GM21390 (cell line): ENCODE results near the gene SFTPB.
A peak's percentile ranks its signal among the peaks of the same experiment; 100 is the strongest.
"Not testable (repeated sequence)": the region's sequence is repeated elsewhere in the genome, so short reads cannot be mapped to it uniquely, and the experiment has no call there.

ENCODE experiments used
- ATAC-seq: cut with Tn5 transposase; IDR thresholded peaks from one replicate; pipeline ENCODE4 v1.9.1; 2021; ENCODE audit not compliant: unreplicated experiment

Gene SFTPB

DNA sequence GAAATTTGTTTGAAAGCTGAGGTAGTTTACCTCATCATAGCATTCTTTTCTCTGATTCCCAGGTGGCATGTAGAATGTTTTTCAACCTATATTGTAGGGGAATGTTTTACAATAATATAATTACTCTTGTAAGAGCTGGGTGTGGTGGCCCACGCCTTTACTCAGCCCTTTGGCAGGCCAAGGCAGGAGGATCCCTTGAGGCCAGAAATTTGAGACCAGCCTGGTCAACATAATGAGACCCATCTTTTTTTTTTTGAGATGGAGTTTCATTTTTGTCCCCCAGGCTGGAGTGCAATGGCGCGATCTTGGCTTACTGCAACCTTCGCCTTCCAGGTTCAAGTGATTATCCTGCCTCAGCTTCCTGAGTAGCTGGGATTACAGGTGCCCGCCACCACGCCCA, 48.4 kb downstream of the SFTPB start:
- no peak for ATAC-seq

DNA sequence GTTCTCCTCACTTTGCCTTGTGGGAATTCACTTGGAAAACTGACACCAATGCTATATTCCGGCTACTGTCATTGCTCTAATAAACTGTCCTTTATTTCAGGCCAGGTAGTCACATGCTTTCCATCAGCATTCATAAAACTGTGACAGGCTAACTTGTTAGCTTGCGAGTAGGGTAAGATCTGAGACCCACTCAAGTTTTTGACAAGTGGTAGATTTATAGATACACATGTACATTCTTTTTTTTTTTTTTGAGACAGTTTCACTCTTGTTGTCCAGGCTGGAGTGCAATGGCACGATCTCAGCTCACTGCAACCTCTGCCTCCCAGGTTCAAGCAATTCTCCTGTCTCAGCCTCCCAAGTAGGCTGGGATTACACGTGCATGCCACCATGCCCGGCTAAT, 50.3 kb downstream of the SFTPB start:
- ATAC-seq: not testable (repeated sequence)

DNA sequence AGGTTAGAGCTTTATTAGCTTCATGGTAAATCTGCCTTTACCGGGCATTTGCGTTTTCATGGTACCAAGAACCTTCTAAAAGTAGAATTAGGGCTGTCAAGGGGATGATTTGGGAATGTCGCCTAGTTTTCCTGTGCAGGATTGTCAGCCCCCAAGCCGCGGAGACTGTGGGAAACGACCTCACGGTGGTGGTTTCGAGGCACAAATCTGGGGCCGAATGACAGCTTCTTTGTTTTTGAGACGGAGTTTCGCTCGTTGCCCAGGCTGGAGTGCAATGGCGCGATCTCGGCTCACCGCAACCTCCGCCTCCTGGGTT, 52.6 kb downstream of the SFTPB start:
- no peak for ATAC-seq

DNA sequence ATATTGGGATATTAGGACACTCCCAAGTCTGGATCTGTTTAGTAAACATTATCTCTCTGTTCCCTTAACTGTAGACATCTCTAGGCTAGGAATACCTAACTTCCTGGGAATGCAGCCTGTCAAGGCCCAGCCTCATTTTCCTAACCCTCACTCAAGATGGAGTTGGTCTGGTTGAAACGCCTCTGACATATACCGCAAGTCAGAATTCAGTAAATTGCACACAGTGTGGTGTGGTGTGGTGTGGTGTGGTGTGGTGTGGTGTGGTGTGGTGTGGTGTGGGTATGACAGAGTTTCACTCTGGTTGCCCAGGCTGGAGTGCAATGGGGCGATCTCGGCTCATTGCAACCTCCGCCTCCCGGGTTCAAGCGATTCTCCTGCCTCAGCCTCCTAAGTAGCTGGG, 53.2 kb downstream of the SFTPB start:
- not testable (repeated sequence) for ATAC-seq

DNA sequence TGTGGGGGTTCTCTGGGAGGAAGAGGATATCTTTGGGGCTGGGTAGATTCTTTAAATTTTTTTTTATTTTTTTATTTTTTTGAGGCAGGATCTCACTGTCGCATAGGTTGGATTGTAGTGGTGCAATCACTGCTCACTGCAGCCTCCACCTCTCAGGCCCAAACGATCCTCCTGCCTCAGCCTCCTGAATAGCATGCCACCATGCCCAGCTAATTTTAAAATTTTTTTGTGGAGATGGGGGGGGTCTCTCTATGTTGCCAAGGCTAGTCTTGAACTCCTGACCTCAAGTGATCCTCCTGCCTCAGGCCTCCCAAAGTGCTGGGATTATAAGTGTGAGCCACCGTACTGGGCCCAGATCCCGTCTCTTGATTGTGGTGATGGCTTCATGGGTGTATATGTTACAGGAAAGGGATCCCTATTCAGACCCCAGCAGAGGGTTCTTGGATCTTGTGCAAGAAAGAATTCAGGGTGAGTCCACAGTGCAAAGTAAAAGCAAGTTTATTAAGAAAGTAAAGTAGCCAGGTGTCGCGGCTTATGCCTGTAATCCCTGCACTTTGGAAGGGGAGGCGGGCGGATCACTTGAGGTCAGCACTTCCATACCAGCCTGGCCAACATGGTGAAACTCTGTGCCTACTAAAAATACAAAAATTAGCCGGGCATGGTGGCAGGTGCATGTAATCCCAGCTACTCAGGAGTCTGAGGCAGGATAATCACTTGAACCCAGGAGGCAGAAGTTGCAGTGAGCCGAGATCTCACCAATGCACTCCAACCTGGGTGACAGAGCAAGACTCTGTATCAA, 54.1 kb downstream of the SFTPB start:
- no peak for ATAC-seq

DNA sequence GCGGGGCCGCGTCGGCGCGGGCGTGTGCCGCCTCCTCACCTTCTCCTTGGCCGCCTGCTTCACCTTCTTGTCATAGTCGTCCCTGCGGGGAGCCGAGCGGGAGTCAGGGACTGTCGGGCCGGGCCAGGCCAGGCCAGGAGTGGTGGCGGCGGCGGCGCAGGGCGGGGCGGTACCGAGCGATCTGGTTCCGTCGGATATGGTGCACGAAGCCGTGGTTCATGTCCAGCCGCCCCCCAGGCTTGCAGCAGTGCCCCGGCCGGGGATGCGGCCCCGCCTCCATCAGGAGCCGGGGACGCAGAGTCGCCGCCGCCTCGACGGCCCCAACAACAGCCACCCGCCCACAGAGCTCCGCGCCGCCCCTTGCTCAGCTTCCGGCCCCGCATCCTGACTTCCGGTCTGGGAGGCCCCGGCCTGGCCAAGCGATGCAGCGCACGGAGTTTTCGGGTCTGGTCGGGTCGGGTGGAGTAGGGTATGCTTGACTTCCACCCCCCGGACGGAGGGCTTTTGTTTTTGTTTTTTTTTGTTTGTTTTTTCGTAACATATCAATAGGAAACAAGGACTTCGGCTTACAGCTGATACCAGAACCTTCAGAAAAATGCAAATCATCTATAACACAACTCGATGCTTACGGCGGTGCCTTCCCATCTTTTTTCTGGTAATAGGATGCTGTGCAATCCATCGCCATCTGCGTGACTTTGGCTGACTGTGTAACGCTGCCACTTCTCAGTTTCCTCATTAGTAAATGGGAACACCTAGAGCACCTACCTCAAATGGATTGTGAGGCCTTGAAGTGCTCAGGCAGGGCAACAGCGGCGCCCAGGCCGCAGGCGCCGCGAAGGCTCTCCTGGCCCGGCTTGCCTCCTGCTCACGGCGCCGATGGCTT, 56.1 kb downstream of the SFTPB start, which contains the start of gene C2orf68:
Gene C2orf68, minus strand, starts transcription at position 362 of the 883 bp plus-strand sequence. Its CDS starts 82 bp downstream, at position 280.
- ATAC-seq: peak; percentile 75

DNA sequence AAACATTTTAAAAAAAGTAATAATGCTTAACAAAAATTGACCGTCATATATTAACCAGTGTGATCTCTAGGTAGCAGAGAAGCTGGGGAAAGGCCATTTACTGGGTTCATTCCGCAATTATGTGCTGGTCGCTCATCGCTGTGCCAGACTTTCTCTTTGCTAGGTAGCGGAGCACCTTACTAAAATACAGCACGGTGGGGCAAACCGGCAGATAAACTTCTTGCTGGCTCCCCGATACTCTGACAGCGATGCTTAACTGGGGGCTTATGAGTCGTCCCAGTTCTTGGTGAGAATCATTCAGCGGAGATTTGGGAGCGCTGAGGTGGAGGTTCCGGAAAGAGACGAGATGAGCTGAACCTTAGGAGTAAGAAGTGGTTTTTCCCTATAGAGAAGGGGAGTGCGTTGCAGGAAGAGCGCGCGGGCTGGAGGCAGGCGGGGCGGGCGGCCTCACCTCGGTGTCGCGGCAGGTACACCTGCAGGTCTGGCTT, 56.7 kb downstream of the SFTPB start:
- ATAC-seq: peak; percentile 21
